Gastrocnemius medialis (tissue), 4 donors: Measurements from ENCODE around the gene CA9. TPM values are rescaled to one million over a fixed set of nuclear protein-coding genes. Genes with fewer than 3 reads are reported as not detected.
"Not testable (repeated sequence)": the region's sequence is repeated elsewhere in the genome, so short reads cannot be mapped to it uniquely, and the experiment has no call there.

Experiments used
- ATAC-seq, 2 donors: fragments of 150-250 bp; one replicate each; pipeline ENCODE4 v1.9.1; 2016
- DNase-seq, 2 donors: peaks; one replicate each; pipeline ENCODE4 v3.0.0-alpha.2; 2019
- H3K27ac ChIP-seq, 4 donors: fragments of 200-600 bp; sonication (generic); 1 replicate in 1 of 4; 2 replicates in 3 of 4; pipeline ENCODE4 v1.5.1; 2016 to 2018; ENCODE audit warnings: mild to moderate bottlenecking in 2 of 4, moderate library complexity in 1 of 4
- H3K27me3 ChIP-seq, 3 donors: fragments of 200-600 bp; sonication (generic) in 2 of 3; 1 replicate in 1 of 3; 2 replicates in 2 of 3; pipeline versions ENCODE4 v1.5.1 to v1.6.0; 2016 to 2019; ENCODE audit warnings: mild to moderate bottlenecking in 1 of 3, moderate library complexity in 1 of 3
- H3K36me3 ChIP-seq, 2 donors: fragments of 200-600 bp; sonication (generic) in 1 of 2; one replicate each; pipeline ENCODE4 v1.5.1; 2017 to 2018
- H3K4me1 ChIP-seq, 2 donors: fragments of 200-600 bp; sonication (generic) in 1 of 2; one replicate each; pipeline ENCODE4 v1.5.1; 2016 to 2017; ENCODE audit warnings: mild to moderate bottlenecking in 2 of 2
- H3K4me3 ChIP-seq, 4 donors: fragments of 200-600 bp; sonication (generic) in 3 of 4; 1 replicate in 1 of 4; 2 replicates in 3 of 4; pipeline ENCODE4 v1.5.1; 2016 to 2019; ENCODE audit warnings: mild to moderate bottlenecking in 2 of 4
- H3K9me3 ChIP-seq, 3 donors: fragments of 200-600 bp; sonication (generic) in 2 of 3; 1 replicate in 1 of 3; 2 replicates in 2 of 3; pipeline ENCODE4 v1.5.1; 2016 to 2019
- CTCF ChIP-seq, 5 experiments: fragments of 450-650 bp in 3 of 5; fragments of 200-600 bp in 2 of 5; sonication (generic) in 2 of 5; IDR thresholded peaks in 4 of 5; conservative IDR thresholded peaks in 1 of 5; 1 replicate in 4 of 5; 2 replicates in 1 of 5; pipeline ENCODE4 v1.5.1; 2016 to 2019; ENCODE audit warnings: antibody characterized with exemption in 5 of 5, mild to moderate bottlenecking in 3 of 5, moderate library complexity in 3 of 5
- POLR2A ChIP-seq, 2 donors: fragments of 450-650 bp; IDR thresholded peaks; one replicate each; pipeline ENCODE4 v1.6.1; 2017; ENCODE audit warnings: antibody characterized with exemption in 2 of 2, mild to moderate bottlenecking in 2 of 2, moderate library complexity in 2 of 2
- in situ Hi-C, 4 donors: fragments of 200-750 bp; cut with MboI; loops; one replicate each; pipeline versions ENCODE4 v1.15.0 to v1.8.0; 2017; ENCODE audit warnings: low sequenced_read_pairs in 4 of 4
- intact Hi-C: fragments of 100-400 bp; cut with DNase I; formaldehyde crosslinking; loops from one replicate; pipeline ENCODE4 v1.15.1; 2023; ENCODE audit warnings: low total_unique reads
- total RNA-seq, 4 donors: library from RNA; depleted of rRNA; stranded (reverse); fragments of >200 nt; gene quantifications; one replicate each; pipeline versions ENCODE4 v1.1.0 to v1.2.3, GENCODE V29; 2016

CA9 gene
- total RNA-seq, 4 donors from 2014 or later, result not detected

DNA sequence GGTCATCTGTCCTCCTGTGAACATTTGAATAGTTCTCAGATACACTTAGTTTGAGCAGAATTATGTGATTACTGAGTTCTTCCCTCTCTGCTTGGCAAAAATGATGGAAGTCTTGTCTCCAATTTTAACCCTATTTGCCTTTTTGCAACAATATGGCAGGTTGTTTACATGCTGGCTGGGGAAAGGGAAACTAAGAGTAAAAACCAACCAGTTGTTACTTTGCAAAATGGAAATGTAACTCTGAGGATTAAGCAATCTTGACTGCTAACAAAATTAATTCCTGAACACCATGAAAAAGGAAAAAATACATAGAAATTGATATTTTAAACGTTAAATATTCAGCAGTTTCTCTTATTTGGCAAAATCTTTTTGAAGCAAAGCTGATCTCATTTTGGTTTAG lies 34.1 kb upstream of the CA9 start:
- Histone ChIP-seq H3K4me1 (no peaks in the 10 kb centered on the region), H3K4me3 (no peak overlapping the region), H3K36me3 (no peaks in the 10 kb centered on the region), H3K9me3 (no peaks in the 10 kb centered on the region), H3K27ac (no peak overlapping the region), H3K27me3 (no peaks in the 10 kb centered on the region)
- no peak for TF ChIP-seq CTCF (IDR thresholded peaks at IDR 0.05 in 4 of 5, conservative IDR thresholded peaks at IDR 0.05 in 1 of 5)
- TF ChIP-seq POLR2A (IDR thresholded peaks at IDR 0.05), result no peak
- ATAC-seq, result no peak
- no peak for DNase-seq
- in situ Hi-C loops (loop anchor here in 1 of 4 donors (10.0 kb wide), 1 partner anchor 55 kb away; no protein-coding TSS in a partner anchor), intact Hi-C loops (no loop called here)

GRCh38 chr9:35640431-35640830 lies 33.3 kb upstream of the CA9 start:
- H3K27ac ChIP-seq, H3K9me3 ChIP-seq, H3K4me3 ChIP-seq, H3K4me1 ChIP-seq, H3K27me3 ChIP-seq, ATAC-seq, intact Hi-C loops, DNase-seq, H3K36me3 ChIP-seq: not testable (repeated sequence)
- in situ Hi-C loops, result loop anchor here in 1 of 4 donors (10.0 kb wide), 1 partner anchor 54 kb away; no protein-coding TSS in a partner anchor

GRCh38 chr9:35641478-35641877 lies 32.2 kb upstream of the CA9 start:
- H3K9me3 ChIP-seq, H3K36me3 ChIP-seq, intact Hi-C loops, DNase-seq, ATAC-seq, H3K4me1 ChIP-seq, H3K4me3 ChIP-seq, H3K27ac ChIP-seq, H3K27me3 ChIP-seq: not testable (repeated sequence)
- in situ Hi-C loops, result loop anchor here in 1 of 4 donors (10.0 kb wide), 1 partner anchor 53 kb away; no protein-coding TSS in a partner anchor

DNA sequence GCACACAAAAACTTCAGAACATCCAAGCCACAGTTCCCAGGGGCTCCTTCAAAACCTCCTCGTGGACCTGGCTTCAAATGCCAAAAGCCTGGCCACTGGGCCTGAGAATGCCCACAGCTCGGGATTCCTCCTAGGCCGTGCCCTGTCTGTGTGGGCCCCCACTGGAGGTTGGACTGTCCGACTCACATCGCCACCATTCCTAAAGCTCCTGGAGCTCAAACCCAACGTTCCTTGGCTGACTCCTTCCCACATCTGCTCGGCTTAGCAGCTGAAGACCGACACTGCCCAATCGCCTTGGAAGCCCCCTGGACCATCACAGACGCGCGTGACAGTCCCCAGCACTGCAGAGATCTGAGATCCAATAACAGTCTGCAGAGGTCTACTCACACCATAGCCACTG lies 30.7 kb upstream of the CA9 start:
- ATAC-seq, result no peak
- intact Hi-C loops, result no loop called here

DNA sequence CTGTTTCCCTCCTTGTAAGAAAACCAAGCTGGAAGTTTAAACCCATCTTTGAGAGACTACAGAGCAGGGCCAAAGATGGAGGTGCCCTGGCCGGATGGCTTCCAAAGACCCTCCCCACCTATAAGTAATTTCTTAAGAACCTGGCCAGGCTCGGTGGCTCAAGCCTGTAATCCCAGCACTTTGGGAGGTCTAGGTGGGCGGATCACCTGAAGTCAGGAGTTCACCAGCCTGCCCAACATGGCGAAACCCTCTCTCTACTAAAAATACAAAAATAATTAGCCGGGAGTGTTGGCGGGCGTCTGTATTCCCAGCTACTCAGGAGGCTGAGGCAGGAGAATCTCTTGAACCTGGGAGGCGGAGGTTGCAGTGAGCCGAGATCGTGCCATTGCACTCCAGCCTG lies 28.0 kb upstream of the CA9 start:
- H3K27me3 ChIP-seq, H3K36me3 ChIP-seq, ATAC-seq, H3K9me3 ChIP-seq, DNase-seq: not testable (repeated sequence)
- Histone ChIP-seq H3K27ac (peak overlapping the region; percentile 83 to 91 (median 88)), H3K4me3 (peak overlapping the region; percentile 66 to 75 (median 70)), H3K4me1 (peaks cover 11% of the 10 kb centered on the region in 2 donors)
- in situ Hi-C loops (loop anchor here in 1 of 4 donors (10.0 kb wide), 1 partner anchor 49 kb away; no protein-coding TSS in a partner anchor), intact Hi-C loops (loop anchor here (1.0 to 5.0 kb wide), 6 partner anchors 12 to 237 kb away; partner anchors contain the start of genes CREB3, GBA2, RGP1 and TLN1)

More for the DNA sequence above, 30.7 kb upstream of the CA9 start:
- Histone ChIP-seq H3K9me3 (no peaks in the 10 kb centered on the region), H3K27ac (no peak overlapping the region), H3K4me1 (peaks cover 11% of the 10 kb centered on the region in 2 donors), H3K27me3 (no peaks in the 10 kb centered on the region), H3K4me3 (no peak overlapping the region), H3K36me3 (no peaks in the 10 kb centered on the region)
- in situ Hi-C loops, result loop anchor here in 1 of 4 donors (10.0 kb wide), 1 partner anchor 52 kb away; no protein-coding TSS in a partner anchor
- TF ChIP-seq POLR2A (IDR thresholded peaks at IDR 0.05), result no peak
- no peak for TF ChIP-seq CTCF (IDR thresholded peaks at IDR 0.05 in 4 of 5, conservative IDR thresholded peaks at IDR 0.05 in 1 of 5)
- DNase-seq, result no peak

GRCh38 chr9:35646153-35646532 lies 27.6 kb upstream of the CA9 start:
- in situ Hi-C loops (loop anchor here in 1 of 4 donors (10.0 kb wide), 1 partner anchor 49 kb away; no protein-coding TSS in a partner anchor), intact Hi-C loops (loop anchor here (1.0 to 5.0 kb wide), 6 partner anchors 11 to 236 kb away; partner anchors contain the start of genes CREB3, GBA2, RGP1 and TLN1)
- H3K4me1 ChIP-seq, result peaks cover 11% of the 10 kb centered on the region in 2 donors
- ATAC-seq, result peak; percentile 40 to 46
- no peaks in the 10 kb centered on the region for H3K9me3 ChIP-seq
- H3K4me3 ChIP-seq, result peak overlapping the region; percentile 66 to 75 (median 70)
- no peak for DNase-seq
- no peaks in the 10 kb centered on the region for H3K27me3 ChIP-seq
- H3K36me3 ChIP-seq, result no peaks in the 10 kb centered on the region
- peak overlapping the region; percentile 83 to 91 (median 88) for H3K27ac ChIP-seq
- TF ChIP-seq POLR2A (IDR thresholded peaks at IDR 0.05), result no peak
- TF ChIP-seq CTCF (IDR thresholded peaks at IDR 0.05 in 4 of 5, conservative IDR thresholded peaks at IDR 0.05 in 1 of 5), result no peak
